ENCODE measurements around the gene SYNDIG1. TPM values are rescaled to one million over a fixed set of nuclear protein-coding genes. Genes with fewer than 3 reads are reported as not detected.

The SYNDIG1 gene
- total RNA-seq, 4 donors from 2014 or later, result 0.51 to 3.4 (median 2.8) TPM; not detected in 1

- no peak overlapping the region for H3K27ac ChIP-seq
- intact Hi-C loops (cut with DNase I; ENCODE audit: low total_unique reads), result no loop called here
These were observed 47.2 kb upstream of the SYNDIG1 start for GRCh38 chr20:24422091-24422760.

GRCh38 chr20:24423390-24424313 is 45.8 kb upstream of the SYNDIG1 start:
- no peak for DNase-seq
- no peak for TF ChIP-seq CTCF (IDR thresholded peaks at IDR 0.05)
- no peak for TF ChIP-seq POLR2A (IDR thresholded peaks at IDR 0.05)
- no peaks in the 10 kb centered on the region for H3K4me1 ChIP-seq
- H3K36me3 ChIP-seq, result no peaks in the 10 kb centered on the region
- H3K27ac ChIP-seq, result no peak overlapping the region
- no peak overlapping the region for H3K4me3 ChIP-seq
- no peaks in the 10 kb centered on the region for H3K27me3 ChIP-seq
- H3K9me3 ChIP-seq, result no peaks in the 10 kb centered on the region
- intact Hi-C loops (cut with DNase I; ENCODE audit: low total_unique reads), result no loop called here

More at GRCh38 chr20:24422091-24422760, 47.2 kb upstream of the SYNDIG1 start:
- H3K4me1 ChIP-seq, result no peaks in the 10 kb centered on the region
- H3K4me3 ChIP-seq, result no peak overlapping the region
- H3K36me3 ChIP-seq, result no peaks in the 10 kb centered on the region
- no peak for DNase-seq
- TF ChIP-seq CTCF (IDR thresholded peaks at IDR 0.05) (no peak), POLR2A (IDR thresholded peaks at IDR 0.05) (no peak)
- no peaks in the 10 kb centered on the region for H3K9me3 ChIP-seq
- H3K27me3 ChIP-seq, result no peaks in the 10 kb centered on the region

- H3K27ac ChIP-seq, result no peak overlapping the region
- no peaks in the 10 kb centered on the region for H3K36me3 ChIP-seq
- H3K4me3 ChIP-seq, result no peak overlapping the region
- no peak for DNase-seq
- no peak for TF ChIP-seq POLR2A (IDR thresholded peaks at IDR 0.05)
- TF ChIP-seq CTCF (IDR thresholded peaks at IDR 0.05), result no peak
- no peaks in the 10 kb centered on the region for H3K9me3 ChIP-seq
- intact Hi-C loops (cut with DNase I; ENCODE audit: low total_unique reads), result no loop called here
- no peaks in the 10 kb centered on the region for H3K4me1 ChIP-seq
- no peaks in the 10 kb centered on the region for H3K27me3 ChIP-seq
These were observed 43.8 kb upstream of the SYNDIG1 start for GRCh38 chr20:24425523-24426135.

- DNase-seq, result no peak
- no peaks in the 10 kb centered on the region for H3K9me3 ChIP-seq
- H3K27me3 ChIP-seq, result no peaks in the 10 kb centered on the region
- H3K4me1 ChIP-seq, result no peaks in the 10 kb centered on the region
- no peaks in the 10 kb centered on the region for H3K36me3 ChIP-seq
- no peak overlapping the region for H3K4me3 ChIP-seq
- peak overlapping the region in 1 of 2 donors; percentile 20 for H3K27ac ChIP-seq
- intact Hi-C loops (cut with DNase I; ENCODE audit: low total_unique reads), result no loop called here
- no peak for TF ChIP-seq CTCF (IDR thresholded peaks at IDR 0.05)
- no peak for TF ChIP-seq POLR2A (IDR thresholded peaks at IDR 0.05)
These were observed 38.0 kb upstream of the SYNDIG1 start for GRCh38 chr20:24431279-24432045.

Measured in uterus (tissue), 4 donors.